NCI-H1930 (cell line): ENCODE results near the gene LRMDA.
"Not testable (repeated sequence)": the region's sequence is repeated elsewhere in the genome, so short reads cannot be mapped to it uniquely, and the experiment has no call there.

ENCODE experiments used
- DNase-seq, 2 experiments: peaks; one replicate each; lab custom pipeline; 2025; lab: John Stamatoyannopoulos, UW

The LRMDA gene

GRCh38 chr10:76554033-76554408 is 1122.6 kb downstream of the LRMDA start:
- DNase-seq, result no peak

- no peak for DNase-seq
Measured at GRCh38 chr10:76554478-76554877, 1123.1 kb downstream of the LRMDA start.

- DNase-seq, result no peak
Measured at GRCh38 chr10:76555067-76555670, 1123.7 kb downstream of the LRMDA start.

- DNase-seq, result no peak
Measured at GRCh38 chr10:76557366-76557765, 1125.9 kb downstream of the LRMDA start.

- DNase-seq, result peak in 1 of 2 experiments; percentile 5
Measured at GRCh38 chr10:76558586-76558985, 1127.2 kb downstream of the LRMDA start.

- no peak for DNase-seq
Measured at GRCh38 chr10:76558996-76559891, 1127.8 kb downstream of the LRMDA start.

- DNase-seq, result no peak
Measured at GRCh38 chr10:76559892-76560220, 1128.4 kb downstream of the LRMDA start.

- DNase-seq, result no peak
Measured at GRCh38 chr10:76560338-76560737, 1128.9 kb downstream of the LRMDA start.

- no peak for DNase-seq
Measured at GRCh38 chr10:76563286-76563685, 1131.9 kb downstream of the LRMDA start.

GRCh38 chr10:76572021-76572420 is 1140.6 kb downstream of the LRMDA start:
- no peak for DNase-seq

- DNase-seq, result no peak
Measured at GRCh38 chr10:76576276-76576962, 1145.0 kb downstream of the LRMDA start.

GRCh38 chr10:76577455-76577854 is 1146.0 kb downstream of the LRMDA start:
- DNase-seq, result no peak

- no peak for DNase-seq
Measured at GRCh38 chr10:76581506-76582256, 1150.3 kb downstream of the LRMDA start.

GRCh38 chr10:76582531-76582930 is 1151.1 kb downstream of the LRMDA start:
- DNase-seq, result no peak

- no peak for DNase-seq
Measured at GRCh38 chr10:76583711-76584161, 1152.3 kb downstream of the LRMDA start.

- not testable (repeated sequence) for DNase-seq
Measured at GRCh38 chr10:76584466-76584865, 1153.0 kb downstream of the LRMDA start.
